Activated T-cell treated with anti-CD3 and anti-CD28 coated beads, Interleukin-2, amount 50 U/mL, for 24 hours (primary cell): ENCODE data around the gene NIBAN1.

Experiments
- DNase-seq: peaks from one replicate; pipeline ENCODE4 v3.0.0-alpha.2; 2020
- H3K27ac Mint-ChIP-seq: 2 replicates; pipeline ENCODE4 v1.8.0; 2020; ENCODE audit warnings: mild to moderate bottlenecking, mixed read lengths
- H3K27me3 Mint-ChIP-seq: 2 replicates; pipeline ENCODE4 v1.8.0; 2020; ENCODE audit warnings: mixed read lengths
- H3K36me3 Mint-ChIP-seq: 2 replicates; pipeline ENCODE4 v1.8.0; 2020; ENCODE audit warnings: low read depth, mixed read lengths
- H3K4me1 Mint-ChIP-seq: 2 replicates; pipeline ENCODE4 v1.8.0; 2020; ENCODE audit warnings: low read depth, mixed read lengths
- H3K4me3 Mint-ChIP-seq: 2 replicates; pipeline ENCODE4 v1.8.0; 2020; ENCODE audit warnings: mild to moderate bottlenecking, moderate library complexity, mixed read lengths
- H3K9me3 Mint-ChIP-seq: 2 replicates; pipeline ENCODE4 v1.8.0; 2020; ENCODE audit warnings: mixed read lengths

NIBAN1 gene

GRCh38 chr1:184943998-184944397, 30.3 kb downstream of the NIBAN1 start:
- DNase-seq, result no peak
- Mint-ChIP-seq H3K36me3 (peaks cover 22% of the 10 kb centered on the region), H3K27me3 (no peaks in the 10 kb centered on the region), H3K4me1 (peaks cover 41% of the 10 kb centered on the region), H3K27ac (no peak overlapping the region), H3K9me3 (no peaks in the 10 kb centered on the region), H3K4me3 (no peak overlapping the region)

- H3K4me1 Mint-ChIP-seq, result peaks cover 36% of the 10 kb centered on the region
- no peak for DNase-seq
- peak overlapping the region; percentile 48 for H3K27ac Mint-ChIP-seq
- H3K27me3 Mint-ChIP-seq, result no peaks in the 10 kb centered on the region
- H3K36me3 Mint-ChIP-seq, result peaks cover 19% of the 10 kb centered on the region
- H3K9me3 Mint-ChIP-seq, result no peaks in the 10 kb centered on the region
- H3K4me3 Mint-ChIP-seq, result no peak overlapping the region
Observed at GRCh38 chr1:184941735-184942134, 32.6 kb downstream of the NIBAN1 start.

GRCh38 chr1:184941410-184941733, 32.9 kb downstream of the NIBAN1 start:
- Mint-ChIP-seq H3K27ac (peak overlapping the region; percentile 45), H3K4me3 (no peak overlapping the region), H3K4me1 (peaks cover 35% of the 10 kb centered on the region), H3K27me3 (no peaks in the 10 kb centered on the region), H3K9me3 (no peaks in the 10 kb centered on the region), H3K36me3 (peaks cover 19% of the 10 kb centered on the region)
- DNase-seq, result no peak

GRCh38 chr1:184940694-184941409, 33.5 kb downstream of the NIBAN1 start:
- Mint-ChIP-seq H3K27ac (no peak overlapping the region), H3K4me3 (no peak overlapping the region), H3K36me3 (peaks cover 18% of the 10 kb centered on the region), H3K27me3 (no peaks in the 10 kb centered on the region), H3K9me3 (no peaks in the 10 kb centered on the region), H3K4me1 (peaks cover 30% of the 10 kb centered on the region)
- DNase-seq, result no peak

- Mint-ChIP-seq H3K36me3 (peaks cover 20% of the 10 kb centered on the region), H3K9me3 (no peaks in the 10 kb centered on the region), H3K27me3 (no peaks in the 10 kb centered on the region), H3K27ac (no peak overlapping the region), H3K4me1 (peaks cover 24% of the 10 kb centered on the region), H3K4me3 (no peak overlapping the region)
- DNase-seq, result no peak
Observed at GRCh38 chr1:184940226-184940625, 34.1 kb downstream of the NIBAN1 start.

- H3K9me3 Mint-ChIP-seq, result peaks cover 5% of the 10 kb centered on the region
- H3K36me3 Mint-ChIP-seq, result peaks cover 22% of the 10 kb centered on the region
- H3K27ac Mint-ChIP-seq, result no peak overlapping the region
Observed at GRCh38 chr1:184937729-184938128, 36.6 kb downstream of the NIBAN1 start.

GRCh38 chr1:184935920-184936798, 38.1 kb downstream of the NIBAN1 start:
- Mint-ChIP-seq H3K4me3 (no peak overlapping the region), H3K27ac (no peak overlapping the region), H3K4me1 (peaks cover 10% of the 10 kb centered on the region), H3K9me3 (peaks cover 5% of the 10 kb centered on the region), H3K36me3 (peaks cover 15% of the 10 kb centered on the region), H3K27me3 (no peaks in the 10 kb centered on the region)
- DNase-seq, result no peak

More at GRCh38 chr1:184937729-184938128, 36.6 kb downstream of the NIBAN1 start:
- H3K27me3 Mint-ChIP-seq, result no peaks in the 10 kb centered on the region
- DNase-seq, result no peak
- peaks cover 20% of the 10 kb centered on the region for H3K4me1 Mint-ChIP-seq
- H3K4me3 Mint-ChIP-seq, result no peak overlapping the region

GRCh38 chr1:184933944-184934343, 40.4 kb downstream of the NIBAN1 start:
- DNase-seq, result no peak
- H3K4me1 Mint-ChIP-seq, result peaks cover 16% of the 10 kb centered on the region
- H3K9me3 Mint-ChIP-seq, result peaks cover 5% of the 10 kb centered on the region
- H3K27ac Mint-ChIP-seq, result no peak overlapping the region
- no peaks in the 10 kb centered on the region for H3K27me3 Mint-ChIP-seq
- H3K4me3 Mint-ChIP-seq, result no peak overlapping the region
- H3K36me3 Mint-ChIP-seq, result peaks cover 11% of the 10 kb centered on the region

- Mint-ChIP-seq H3K27me3 (no peaks in the 10 kb centered on the region), H3K4me3 (no peak overlapping the region), H3K27ac (no peak overlapping the region)
Observed at GRCh38 chr1:184932319-184932718, 42.0 kb downstream of the NIBAN1 start.

GRCh38 chr1:184931566-184931965, 42.7 kb downstream of the NIBAN1 start:
- DNase-seq, result no peak
- no peak overlapping the region for H3K27ac Mint-ChIP-seq
- peaks cover 8% of the 10 kb centered on the region for H3K9me3 Mint-ChIP-seq
- H3K4me3 Mint-ChIP-seq, result no peak overlapping the region
- no peaks in the 10 kb centered on the region for H3K27me3 Mint-ChIP-seq
- peaks cover 16% of the 10 kb centered on the region for H3K4me1 Mint-ChIP-seq
- peaks cover 13% of the 10 kb centered on the region for H3K36me3 Mint-ChIP-seq

More at GRCh38 chr1:184932319-184932718, 42.0 kb downstream of the NIBAN1 start:
- peaks cover 16% of the 10 kb centered on the region for H3K4me1 Mint-ChIP-seq
- no peak for DNase-seq
- peaks cover 11% of the 10 kb centered on the region for H3K36me3 Mint-ChIP-seq
- H3K9me3 Mint-ChIP-seq, result peaks cover 5% of the 10 kb centered on the region

GRCh38 chr1:184930645-184931044, 43.7 kb downstream of the NIBAN1 start:
- no peak for DNase-seq
- H3K4me3 Mint-ChIP-seq, result no peak overlapping the region
- H3K27ac Mint-ChIP-seq, result no peak overlapping the region
- peaks cover 16% of the 10 kb centered on the region for H3K4me1 Mint-ChIP-seq
- H3K9me3 Mint-ChIP-seq, result peaks cover 10% of the 10 kb centered on the region
- no peaks in the 10 kb centered on the region for H3K27me3 Mint-ChIP-seq
- H3K36me3 Mint-ChIP-seq, result peaks cover 9% of the 10 kb centered on the region

GRCh38 chr1:184930232-184930631, 44.1 kb downstream of the NIBAN1 start:
- Mint-ChIP-seq H3K36me3 (peaks cover 9% of the 10 kb centered on the region), H3K4me3 (no peak overlapping the region), H3K27me3 (no peaks in the 10 kb centered on the region), H3K4me1 (peaks cover 16% of the 10 kb centered on the region), H3K9me3 (peaks cover 10% of the 10 kb centered on the region), H3K27ac (no peak overlapping the region)
- DNase-seq, result no peak

GRCh38 chr1:184929711-184930202, 44.6 kb downstream of the NIBAN1 start:
- H3K27me3 Mint-ChIP-seq, result no peaks in the 10 kb centered on the region
- H3K9me3 Mint-ChIP-seq, result peaks cover 10% of the 10 kb centered on the region
- H3K36me3 Mint-ChIP-seq, result peaks cover 9% of the 10 kb centered on the region
- peaks cover 16% of the 10 kb centered on the region for H3K4me1 Mint-ChIP-seq
- DNase-seq, result no peak
- no peak overlapping the region for H3K4me3 Mint-ChIP-seq
- H3K27ac Mint-ChIP-seq, result no peak overlapping the region

GRCh38 chr1:184928394-184928793, 45.9 kb downstream of the NIBAN1 start:
- H3K36me3 Mint-ChIP-seq, result peaks cover 2% of the 10 kb centered on the region
- H3K27ac Mint-ChIP-seq, result no peak overlapping the region
- H3K4me1 Mint-ChIP-seq, result peaks cover 16% of the 10 kb centered on the region
- H3K4me3 Mint-ChIP-seq, result no peak overlapping the region
- DNase-seq, result no peak
- H3K27me3 Mint-ChIP-seq, result no peaks in the 10 kb centered on the region
- H3K9me3 Mint-ChIP-seq, result peaks cover 5% of the 10 kb centered on the region
